ENCODE results near the gene IRF9. TPM values are rescaled to one million over a fixed set of nuclear protein-coding genes. Genes with fewer than 3 reads are reported as not detected.

The IRF9 gene
- total RNA-seq, 1 donor from 2014 or later: 123 TPM

DNA sequence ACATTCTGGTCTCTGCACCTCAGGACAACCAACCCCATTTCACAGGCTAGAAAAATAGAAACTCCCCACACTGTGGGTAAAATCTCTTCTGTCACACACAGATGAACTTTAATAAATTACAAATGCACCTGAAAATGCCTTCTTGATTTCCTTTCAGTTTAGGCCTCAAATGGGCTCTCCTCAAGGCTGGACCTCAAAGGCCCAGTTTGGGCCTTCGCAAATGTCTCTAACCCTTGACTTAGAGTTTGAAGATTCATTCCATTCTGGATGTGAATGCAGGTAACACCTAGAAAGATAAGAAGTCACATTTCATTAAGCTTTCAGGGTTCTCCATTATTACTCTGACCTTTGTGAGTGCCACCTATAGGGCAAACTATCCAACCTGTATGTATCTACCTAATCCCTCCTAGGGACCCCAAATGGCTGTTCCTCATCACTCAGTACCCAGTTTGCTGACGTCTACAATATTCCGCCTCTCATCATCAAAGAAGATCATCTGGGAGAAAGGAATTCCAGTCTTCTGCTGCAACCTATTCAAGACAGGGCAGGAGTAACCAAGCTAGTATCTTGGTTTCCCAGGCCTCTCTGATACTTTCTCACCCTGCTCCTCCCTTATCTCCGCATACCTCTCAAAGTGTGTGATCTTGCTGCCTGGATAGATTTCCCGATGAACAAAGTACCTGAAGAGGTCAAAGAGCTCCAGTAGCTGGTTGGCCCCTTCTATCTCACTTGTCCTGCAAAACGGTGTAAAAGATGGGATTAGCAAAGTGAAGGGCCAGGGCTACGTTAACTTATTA lies 53.0 kb downstream of the IRF9 start:
- intact Hi-C loops (cut with DNase I): no loop called here
- DNase-seq: no peak
- H3K27ac ChIP-seq: peak overlapping the region; percentile 96
- TF ChIP-seq, protein P1, sequence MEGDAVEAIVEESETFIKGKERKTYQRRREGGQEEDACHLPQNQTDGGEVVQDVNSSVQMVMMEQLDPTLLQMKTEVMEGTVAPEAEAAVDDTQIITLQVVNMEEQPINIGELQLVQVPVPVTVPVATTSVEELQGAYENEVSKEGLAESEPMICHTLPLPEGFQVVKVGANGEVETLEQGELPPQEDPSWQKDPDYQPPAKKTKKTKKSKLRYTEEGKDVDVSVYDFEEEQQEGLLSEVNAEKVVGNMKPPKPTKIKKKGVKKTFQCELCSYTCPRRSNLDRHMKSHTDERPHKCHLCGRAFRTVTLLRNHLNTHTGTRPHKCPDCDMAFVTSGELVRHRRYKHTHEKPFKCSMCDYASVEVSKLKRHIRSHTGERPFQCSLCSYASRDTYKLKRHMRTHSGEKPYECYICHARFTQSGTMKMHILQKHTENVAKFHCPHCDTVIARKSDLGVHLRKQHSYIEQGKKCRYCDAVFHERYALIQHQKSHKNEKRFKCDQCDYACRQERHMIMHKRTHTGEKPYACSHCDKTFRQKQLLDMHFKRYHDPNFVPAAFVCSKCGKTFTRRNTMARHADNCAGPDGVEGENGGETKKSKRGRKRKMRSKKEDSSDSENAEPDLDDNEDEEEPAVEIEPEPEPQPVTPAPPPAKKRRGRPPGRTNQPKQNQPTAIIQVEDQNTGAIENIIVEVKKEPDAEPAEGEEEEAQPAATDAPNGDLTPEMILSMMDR (IDR thresholded peaks at IDR 0.05): no peak
- no peaks in the 10 kb centered on the region for H3K9me3 ChIP-seq
- H3K36me3 ChIP-seq: peaks cover 31% of the 10 kb centered on the region
- peaks cover 10% of the 10 kb centered on the region for H3K4me1 ChIP-seq
- peak overlapping the region; percentile 67 for H3K4me3 ChIP-seq
- H3K27me3 ChIP-seq: no peaks in the 10 kb centered on the region
- no peak for ATAC-seq

DNA sequence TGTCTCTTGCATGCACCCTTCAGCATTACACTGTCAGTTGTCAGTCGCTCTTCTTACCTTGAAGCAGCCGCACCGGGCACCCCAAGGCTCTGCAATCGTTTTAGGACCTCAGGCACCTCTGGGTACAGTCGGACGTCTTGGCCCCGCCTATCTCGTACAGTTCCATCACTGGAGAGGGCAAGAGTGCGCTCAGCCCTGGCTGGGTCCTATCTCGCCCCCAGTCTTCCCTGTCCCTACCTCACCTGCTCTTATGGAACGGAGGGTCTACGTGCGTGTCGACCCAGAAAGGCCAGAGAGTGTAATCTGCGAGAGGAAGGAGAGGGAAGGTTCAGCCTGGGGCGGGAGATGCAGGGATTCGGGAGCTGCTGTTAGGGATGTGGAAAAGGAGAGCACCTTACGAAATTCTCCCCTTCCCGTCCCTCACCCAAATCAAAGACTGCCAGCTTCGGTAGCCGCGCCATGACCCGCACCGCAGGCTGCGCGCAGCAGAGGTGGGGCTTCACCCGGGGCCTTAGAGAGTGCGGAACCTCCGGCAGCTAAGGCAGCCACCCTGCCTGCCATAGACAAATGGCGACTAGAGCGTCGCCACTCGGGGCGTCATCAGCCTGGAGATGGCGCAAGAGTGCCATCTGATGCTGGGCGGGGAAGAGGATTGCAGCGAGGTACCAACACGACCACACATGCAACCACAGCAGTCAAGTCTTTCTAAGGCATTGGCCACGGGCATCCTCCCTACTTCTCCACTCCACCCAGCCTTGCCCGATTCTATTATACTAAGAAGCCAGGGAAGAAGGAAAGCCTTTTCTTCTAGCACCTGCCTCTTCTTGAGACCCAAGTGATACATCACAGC lies 54.7 kb downstream of the IRF9 start, which contains the start of gene MDP1:
TSS of gene MDP1 (minus strand) at position 572 of the 850 bp plus-strand sequence. CDS start at position 461, 111 bp downstream.
- intact Hi-C loops (cut with DNase I): no loop called here
- TF ChIP-seq, protein P1 (IDR thresholded peaks at IDR 0.05): peak; percentile 59
- peak; percentile 85 for ATAC-seq

More for the DNA sequence above, 54.7 kb downstream of the IRF9 start, which contains the start of gene MDP1:
- Histone ChIP-seq H3K9me3 (no peaks in the 10 kb centered on the region), H3K27ac (peak within 1 kb of the TSS; percentile 86), H3K36me3 (peaks cover 15% of the 10 kb centered on the region), H3K27me3 (no peaks in the 10 kb centered on the region), H3K4me1 (peaks cover 10% of the 10 kb centered on the region), H3K4me3 (peak within 1 kb of the TSS; percentile 73)
- DNase-seq: peak; percentile 92

Small RNAs within 50 kb of the gene (microRNA-seq; reads per million reads assigned to microRNA genes)
- gene MIR7703 (ENCODE audit: borderline microRNAs expressed): not detected

Other genes starting within 250 kb of the IRF9 start
- 25.8 TPM for gene DHRS4, start 207.5 kb upstream of the IRF9 start, total RNA-seq
- 16.3 TPM for gene DHRS4L2, start 172.3 kb upstream of the IRF9 start, total RNA-seq
- 0.96 TPM for gene CARMIL3, start 109.3 kb upstream of the IRF9 start, total RNA-seq
- gene CPNE6, start 89.7 kb upstream of the IRF9 start, total RNA-seq: not detected
- 39.9 TPM for gene PCK2, start 67.0 kb upstream of the IRF9 start, total RNA-seq
- 57.8 TPM for gene DCAF11, start 46.5 kb upstream of the IRF9 start, total RNA-seq
- 2.8 TPM for gene NRL, start 46.3 kb upstream of the IRF9 start, total RNA-seq
- 1.1 TPM for gene FITM1, start 30.6 kb upstream of the IRF9 start, total RNA-seq
- 171 TPM for gene PSME1, start 25.1 kb upstream of the IRF9 start, total RNA-seq
- gene EMC9, start 19.7 kb upstream of the IRF9 start, total RNA-seq: 10.5 TPM
- 138 TPM for gene PSME2, start 14.7 kb upstream of the IRF9 start, total RNA-seq
- 52.3 TPM for gene RNF31, start 13.8 kb upstream of the IRF9 start, total RNA-seq
- 18.5 TPM for gene REC8, start 10.8 kb downstream of the IRF9 start, total RNA-seq
- 25.1 TPM for gene IPO4, start 27.6 kb downstream of the IRF9 start, total RNA-seq
- gene TM9SF1, start 34.2 kb downstream of the IRF9 start, total RNA-seq: 52.0 TPM
- gene TSSK4, start 44.4 kb downstream of the IRF9 start, total RNA-seq: not detected
- gene CHMP4A, start 52.2 kb downstream of the IRF9 start, total RNA-seq: 48.0 TPM
- gene MDP1, start 54.8 kb downstream of the IRF9 start, total RNA-seq: 17.8 TPM
- gene NEDD8, start 71.1 kb downstream of the IRF9 start, total RNA-seq: 142 TPM
- 73.2 TPM for gene GMPR2, start 71.7 kb downstream of the IRF9 start, total RNA-seq
- gene TINF2, start 81.4 kb downstream of the IRF9 start, total RNA-seq: 92.3 TPM
- gene TGM1, start 101.9 kb downstream of the IRF9 start, total RNA-seq: 12.3 TPM
- gene RABGGTA, start 110.3 kb downstream of the IRF9 start, total RNA-seq: 50.3 TPM
- gene DHRS1, start 138.5 kb downstream of the IRF9 start, total RNA-seq: 28.0 TPM
- gene NOP9, start 138.6 kb downstream of the IRF9 start, total RNA-seq: 21.4 TPM
- 18.8 TPM for gene CIDEB, start 146.7 kb downstream of the IRF9 start, total RNA-seq
- gene LTB4R2, start 148.9 kb downstream of the IRF9 start, total RNA-seq: 6.4 TPM
- 9.8 TPM for gene LTB4R, start 150.2 kb downstream of the IRF9 start, total RNA-seq
- 54.5 TPM for gene ADCY4, start 173.8 kb downstream of the IRF9 start, total RNA-seq
- gene RIPK3, start 178.7 kb downstream of the IRF9 start, total RNA-seq: 23.4 TPM
- 42.5 TPM for gene NFATC4, start 206.9 kb downstream of the IRF9 start, total RNA-seq
- 16.6 TPM for gene NYNRIN, start 237.7 kb downstream of the IRF9 start, total RNA-seq

Measured in upper lobe of right lung (tissue), 1 donor.